IMR-90 (cell line): Measurements from ENCODE around the gene SLC8A3.

Source experiments
- CEBPB ChIP-seq: IDR thresholded peaks from 2 replicates; pipeline ENCODE4 v1.6.1; 2012; ENCODE audit warnings: low read depth, low read length, improper control_type of control experiment
- CHD1 ChIP-seq: IDR thresholded peaks from 2 replicates; pipeline ENCODE4 v1.6.1; 2012; ENCODE audit warnings: low read depth, low read length, improper control_type of control experiment
- MAZ ChIP-seq: IDR thresholded peaks from 2 replicates; pipeline ENCODE4 v1.6.1; 2012; ENCODE audit warnings: low read depth, mild to moderate bottlenecking, low read length, improper control_type of control experiment, moderate library complexity, borderline replicate concordance
- POLR2A ChIP-seq: IDR thresholded peaks from 2 replicates; pipeline ENCODE4 v1.6.1; 2012; ENCODE audit warnings: mild to moderate bottlenecking, low read depth, low read length
- RAD21 ChIP-seq: IDR thresholded peaks from 2 replicates; pipeline ENCODE4 v1.6.1; 2012; ENCODE audit warnings: low read length, improper control_type of control experiment
- RCOR1 ChIP-seq: IDR thresholded peaks from 2 replicates; pipeline ENCODE4 v1.6.1; 2012; ENCODE audit warnings: mild to moderate bottlenecking, low read length, improper control_type of control experiment; ENCODE audit not compliant: insufficient replicate concordance
- RFX5 ChIP-seq: IDR thresholded peaks from 2 replicates; pipeline ENCODE4 v1.8.0; 2012; ENCODE audit warnings: low read depth, mild to moderate bottlenecking, low read length, moderate library complexity
- SMC3 ChIP-seq: fragments of 150-350 bp; IDR thresholded peaks from 2 replicates; pipeline ENCODE4 v1.6.1; 2016; ENCODE audit warnings: low read depth, mild to moderate bottlenecking, antibody characterized with exemption, low read length, moderate library complexity
- TF ChIP-seq, protein P1 (sequence below): conservative IDR thresholded peaks from 2 replicates; pipeline ENCODE4 v1.5.1; 2012; ENCODE audit warnings: mild to moderate bottlenecking, low read depth, low read length, improper control_type of control experiment
- TF ChIP-seq, protein P2 (sequence below): fragments of 150-350 bp; IDR thresholded peaks from 2 replicates; pipeline ENCODE4 v1.6.1; 2017; ENCODE audit warnings: mild to moderate bottlenecking, antibody characterized with exemption, low read length, low read depth

DNA sequence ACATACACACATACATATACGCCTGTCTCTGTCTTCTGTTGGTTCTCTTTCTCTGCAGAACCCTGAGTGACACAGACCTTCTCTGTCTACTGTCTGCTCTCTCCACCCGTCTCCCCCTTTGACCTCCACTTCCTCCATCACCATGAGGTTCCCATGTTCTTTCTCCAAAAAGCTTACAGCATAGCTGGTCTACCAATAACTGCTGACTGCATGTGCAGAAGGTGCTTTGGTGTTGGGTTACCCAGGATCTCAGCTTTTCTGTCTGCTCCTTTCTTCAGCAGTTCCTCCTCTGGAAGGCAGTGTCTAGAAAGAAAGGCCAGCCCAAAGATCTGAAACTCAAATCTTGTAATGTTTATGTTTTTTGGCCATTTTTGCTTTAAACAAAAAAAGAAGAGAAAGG, 184.0 kb downstream of the SLC8A3 start:
- TF ChIP-seq, protein P1, sequence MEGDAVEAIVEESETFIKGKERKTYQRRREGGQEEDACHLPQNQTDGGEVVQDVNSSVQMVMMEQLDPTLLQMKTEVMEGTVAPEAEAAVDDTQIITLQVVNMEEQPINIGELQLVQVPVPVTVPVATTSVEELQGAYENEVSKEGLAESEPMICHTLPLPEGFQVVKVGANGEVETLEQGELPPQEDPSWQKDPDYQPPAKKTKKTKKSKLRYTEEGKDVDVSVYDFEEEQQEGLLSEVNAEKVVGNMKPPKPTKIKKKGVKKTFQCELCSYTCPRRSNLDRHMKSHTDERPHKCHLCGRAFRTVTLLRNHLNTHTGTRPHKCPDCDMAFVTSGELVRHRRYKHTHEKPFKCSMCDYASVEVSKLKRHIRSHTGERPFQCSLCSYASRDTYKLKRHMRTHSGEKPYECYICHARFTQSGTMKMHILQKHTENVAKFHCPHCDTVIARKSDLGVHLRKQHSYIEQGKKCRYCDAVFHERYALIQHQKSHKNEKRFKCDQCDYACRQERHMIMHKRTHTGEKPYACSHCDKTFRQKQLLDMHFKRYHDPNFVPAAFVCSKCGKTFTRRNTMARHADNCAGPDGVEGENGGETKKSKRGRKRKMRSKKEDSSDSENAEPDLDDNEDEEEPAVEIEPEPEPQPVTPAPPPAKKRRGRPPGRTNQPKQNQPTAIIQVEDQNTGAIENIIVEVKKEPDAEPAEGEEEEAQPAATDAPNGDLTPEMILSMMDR: no peak
- TF ChIP-seq RFX5 (no peak), POLR2A (no peak), RCOR1 (no peak), RAD21 (no peak), CEBPB (no peak), MAZ (no peak), SMC3 (no peak), CHD1 (no peak)
- TF ChIP-seq, protein P2, sequence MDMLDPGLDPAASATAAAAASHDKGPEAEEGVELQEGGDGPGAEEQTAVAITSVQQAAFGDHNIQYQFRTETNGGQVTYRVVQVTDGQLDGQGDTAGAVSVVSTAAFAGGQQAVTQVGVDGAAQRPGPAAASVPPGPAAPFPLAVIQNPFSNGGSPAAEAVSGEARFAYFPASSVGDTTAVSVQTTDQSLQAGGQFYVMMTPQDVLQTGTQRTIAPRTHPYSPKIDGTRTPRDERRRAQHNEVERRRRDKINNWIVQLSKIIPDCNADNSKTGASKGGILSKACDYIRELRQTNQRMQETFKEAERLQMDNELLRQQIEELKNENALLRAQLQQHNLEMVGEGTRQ: no peak
